HG03457 (cell line): ENCODE measurements around the gene RASA3.
"Not testable (repeated sequence)": the region's sequence is repeated elsewhere in the genome, so short reads cannot be mapped to it uniquely, and the experiment has no call there.

Experiments
- ATAC-seq: cut with Tn5 transposase; IDR thresholded peaks from one replicate; pipeline ENCODE4 v1.9.1; 2021; ENCODE audit warnings: moderate number of reproducible peaks; ENCODE audit not compliant: unreplicated experiment

Gene RASA3

DNA sequence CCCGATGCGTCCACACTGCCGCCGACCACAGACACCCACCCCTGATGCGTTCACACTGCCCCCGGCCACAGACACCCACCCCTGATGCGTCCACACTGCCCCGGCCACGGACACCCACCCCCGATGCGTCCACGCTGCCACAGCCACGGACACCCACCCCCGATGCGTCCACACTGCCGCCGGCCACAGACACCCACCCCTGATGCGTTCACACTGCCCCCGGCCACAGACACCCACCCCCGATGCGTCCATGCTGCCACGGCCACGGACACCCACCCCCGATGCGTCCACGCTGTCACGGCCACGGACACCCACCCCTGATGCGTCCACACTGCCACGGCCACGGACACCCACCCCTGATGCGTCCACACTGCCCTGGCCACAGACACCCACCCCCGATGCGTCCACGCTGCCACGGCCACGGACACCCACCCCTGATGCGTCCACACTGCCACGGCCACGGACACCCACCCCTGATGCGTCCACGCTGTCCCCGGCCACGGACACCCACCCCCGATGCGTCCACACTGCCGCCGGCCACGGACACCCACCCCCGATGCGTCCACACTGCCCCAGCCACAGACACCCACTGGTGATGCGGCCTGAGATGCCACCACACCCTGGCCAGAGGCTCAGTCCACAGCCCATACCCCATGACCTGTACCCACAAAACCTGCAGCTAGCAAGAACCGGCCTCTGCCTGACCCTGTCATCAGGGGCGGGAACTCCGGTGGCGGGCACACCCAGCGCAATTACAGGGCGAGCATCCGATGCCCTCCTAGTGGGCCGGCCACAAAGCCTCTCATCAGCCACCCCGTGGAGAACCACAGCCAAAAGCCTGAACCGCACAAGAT lies 28.4 kb downstream of the RASA3 start:
- no peak for ATAC-seq

DNA sequence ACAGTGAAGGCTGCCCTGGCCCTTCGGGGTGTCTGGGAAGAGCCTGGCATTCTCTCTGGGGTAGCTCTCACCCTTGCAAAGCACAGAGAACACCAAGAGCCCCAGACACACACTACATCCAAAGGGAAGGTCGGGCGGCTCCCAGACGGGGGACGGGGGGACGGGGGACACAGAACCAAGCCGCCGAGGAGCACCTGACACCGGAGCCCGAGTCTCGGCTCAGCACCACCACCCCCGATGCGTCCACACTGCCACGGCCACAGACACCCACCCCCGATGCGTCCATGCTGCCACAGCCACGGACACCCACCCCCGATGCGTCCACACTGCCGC lies 29.2 kb downstream of the RASA3 start:
- not testable (repeated sequence) for ATAC-seq

DNA sequence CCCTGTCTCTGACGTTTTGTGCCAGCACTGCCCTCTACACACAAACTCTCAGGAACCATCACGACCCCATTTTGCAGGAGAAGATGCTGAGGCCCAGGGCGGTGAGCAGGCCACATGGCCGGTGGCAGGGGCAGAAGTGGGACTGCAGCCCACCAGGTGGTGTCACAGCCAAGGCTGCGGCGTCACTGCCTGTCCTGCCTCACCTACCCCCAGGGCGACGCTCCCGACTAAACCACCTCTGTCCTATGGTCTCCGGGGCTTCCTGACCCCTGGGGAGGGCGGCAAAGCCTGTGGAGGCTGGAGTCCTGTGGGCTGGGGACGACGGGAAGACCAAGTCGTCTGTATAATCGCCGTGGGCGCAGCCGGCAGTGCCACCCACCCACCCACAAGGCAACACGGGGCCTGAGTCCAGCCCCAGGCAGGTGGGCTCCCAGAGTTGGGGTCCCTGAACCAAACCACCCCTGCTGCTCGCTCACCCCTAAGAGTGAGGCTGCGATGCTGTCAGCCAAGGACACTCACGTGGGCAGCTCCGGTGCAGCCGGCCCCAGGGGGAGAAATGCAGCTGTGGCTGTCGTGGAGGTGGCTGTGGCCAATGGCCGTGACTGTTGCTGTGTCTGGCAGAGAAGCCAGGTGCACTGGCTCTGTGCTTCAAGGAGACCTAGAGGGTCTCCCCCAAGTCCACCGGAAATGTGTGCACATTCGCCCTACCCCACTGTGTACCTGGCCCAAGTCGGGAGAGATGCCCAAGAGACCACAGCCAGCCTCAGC lies 29.7 kb downstream of the RASA3 start:
- no peak for ATAC-seq

- no peak for ATAC-seq
Measured at GRCh38 chr13:114102131-114102520, 30.3 kb downstream of the RASA3 start.

DNA sequence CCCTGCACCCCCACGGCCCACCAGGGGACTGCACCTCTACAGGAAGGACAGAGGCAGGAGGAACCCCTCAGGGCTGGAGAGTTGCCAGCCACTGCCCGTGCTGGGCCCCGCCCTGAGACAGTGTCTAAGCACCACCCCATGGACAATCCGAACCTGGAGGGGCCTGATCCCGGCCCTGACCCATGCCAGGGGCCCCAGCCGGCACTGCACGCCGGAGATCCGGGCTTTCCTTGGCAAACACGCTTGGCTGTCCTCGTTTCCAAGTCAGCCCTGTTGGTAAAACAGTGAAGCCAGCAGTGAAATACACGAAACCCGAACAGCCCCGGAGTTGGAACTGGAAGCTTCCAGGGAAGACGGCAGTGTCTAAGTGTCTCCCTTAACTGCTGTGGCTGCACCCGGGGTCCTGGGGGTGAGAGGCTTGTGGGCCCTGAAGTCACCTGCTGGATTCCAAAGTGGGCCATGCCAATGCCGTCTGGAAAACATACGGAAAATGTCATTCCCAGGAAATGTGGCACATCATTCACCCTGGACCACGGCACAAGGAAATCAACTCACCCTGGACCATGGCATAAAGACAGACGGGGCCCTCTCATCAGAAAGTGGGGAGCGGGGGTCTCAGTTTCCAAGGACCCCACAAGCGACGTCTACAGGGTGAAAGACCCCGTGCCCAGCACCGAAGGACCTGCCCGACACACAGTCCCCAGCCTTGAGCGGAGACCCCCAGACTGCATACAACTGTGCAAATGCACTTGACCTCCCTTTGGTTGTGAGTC lies 30.9 kb downstream of the RASA3 start:
- ATAC-seq: no peak

DNA sequence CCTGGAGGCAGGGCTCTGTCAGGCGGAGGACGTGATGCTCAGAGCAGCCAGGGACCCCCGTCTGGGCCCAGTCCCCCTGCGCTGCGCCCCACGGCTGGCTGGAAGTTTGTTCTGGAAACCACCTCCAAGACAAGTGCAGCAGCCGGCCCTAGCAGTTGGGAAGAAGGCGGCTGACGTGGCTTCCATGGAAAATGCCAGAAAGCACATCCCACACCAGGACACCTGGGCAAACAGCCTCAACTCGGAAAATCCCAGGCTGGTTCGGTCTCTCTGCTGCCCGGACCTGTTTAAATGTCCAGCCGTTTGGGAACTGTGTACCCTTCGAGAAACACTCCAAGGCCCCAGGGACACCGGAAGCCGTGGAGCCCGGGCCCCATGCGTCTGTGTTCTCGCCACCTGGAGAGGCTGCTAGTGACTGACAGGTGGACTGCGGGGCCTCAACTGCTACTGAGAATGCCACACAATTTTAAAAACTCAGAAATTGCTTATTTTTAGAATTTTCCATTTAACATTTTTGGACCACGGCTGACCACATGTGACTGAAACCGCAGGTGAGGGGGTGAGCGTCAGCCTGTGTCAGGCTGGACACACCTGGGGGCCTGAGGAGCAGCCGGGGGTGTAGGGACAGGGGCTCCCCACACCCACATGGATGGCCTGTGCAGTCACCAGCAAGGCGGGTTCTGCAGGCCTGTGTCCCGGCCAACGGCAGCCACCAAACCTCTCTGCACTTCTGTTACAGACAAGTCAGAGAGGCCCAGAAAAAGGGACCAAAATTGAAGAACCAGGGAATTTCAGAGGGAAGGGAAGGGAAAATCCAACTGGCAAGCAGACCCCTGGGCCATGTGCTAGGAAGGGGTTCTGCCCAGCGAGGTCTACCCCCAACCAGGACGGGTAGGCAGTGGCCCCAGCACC lies 31.7 kb downstream of the RASA3 start:
- no peak for ATAC-seq

- ATAC-seq: no peak
Measured at GRCh38 chr13:114099918-114100445, 32.4 kb downstream of the RASA3 start.

DNA sequence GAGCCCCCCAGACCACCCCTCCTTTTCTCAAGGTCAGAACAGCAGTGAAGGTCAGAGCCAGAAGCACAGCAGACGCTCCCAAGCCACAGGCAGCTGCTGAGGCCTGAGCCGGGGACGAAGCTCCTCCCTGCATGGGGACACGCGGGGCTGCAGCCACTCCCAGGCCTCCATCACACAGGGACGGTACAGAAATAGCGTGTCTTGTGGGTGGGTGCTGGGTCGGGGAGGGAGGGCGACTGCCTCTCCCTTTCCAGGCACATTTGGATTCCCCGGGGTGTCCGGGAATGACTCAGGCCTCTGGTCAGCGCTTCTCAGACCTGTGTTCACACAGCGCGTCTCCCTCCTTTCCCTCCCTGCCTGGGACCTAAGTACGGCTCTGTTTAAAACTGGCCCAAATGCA lies 33.2 kb downstream of the RASA3 start:
- no peak for ATAC-seq

GRCh38 chr13:114098689-114099056 lies 33.8 kb downstream of the RASA3 start:
- ATAC-seq: not testable (repeated sequence)

DNA sequence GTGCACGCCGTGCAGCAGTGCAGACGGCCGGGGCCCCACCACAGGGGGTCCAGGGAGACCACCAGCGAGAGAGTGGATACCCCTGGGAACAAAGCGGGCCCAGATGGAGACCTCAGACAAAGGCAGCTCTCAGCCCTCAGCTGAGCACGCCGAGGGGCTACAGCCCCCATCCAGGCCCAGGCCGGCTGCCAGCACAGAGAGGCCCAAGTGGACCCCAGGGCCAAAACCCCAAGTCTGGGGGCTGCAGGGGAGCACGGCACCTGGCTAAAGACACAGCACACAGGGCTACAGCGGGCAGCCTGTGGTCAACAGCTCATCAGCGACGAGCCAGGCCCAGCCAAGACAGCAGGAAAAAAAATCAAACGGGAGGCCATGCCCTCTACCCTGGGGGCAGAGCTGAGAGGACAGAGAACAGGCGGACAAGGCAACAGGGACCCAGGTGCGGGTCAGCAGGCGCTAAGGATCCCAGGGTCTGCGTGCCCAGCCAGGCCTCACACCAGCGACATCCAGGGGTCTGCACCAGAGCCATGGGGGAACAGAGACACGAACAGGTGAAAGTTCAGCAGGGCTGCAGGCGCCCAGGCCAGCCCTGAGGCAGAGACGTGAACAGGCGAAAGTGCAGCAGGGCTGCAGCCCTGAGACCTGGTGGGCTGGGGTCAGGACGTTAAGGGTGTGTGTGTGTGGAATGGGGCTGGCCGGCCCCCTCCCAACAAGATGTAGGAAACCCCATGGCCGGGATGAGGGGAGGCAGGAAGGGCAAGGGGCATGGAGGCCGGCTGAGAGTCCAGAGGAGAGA lies 34.3 kb downstream of the RASA3 start:
- ATAC-seq: no peak

DNA sequence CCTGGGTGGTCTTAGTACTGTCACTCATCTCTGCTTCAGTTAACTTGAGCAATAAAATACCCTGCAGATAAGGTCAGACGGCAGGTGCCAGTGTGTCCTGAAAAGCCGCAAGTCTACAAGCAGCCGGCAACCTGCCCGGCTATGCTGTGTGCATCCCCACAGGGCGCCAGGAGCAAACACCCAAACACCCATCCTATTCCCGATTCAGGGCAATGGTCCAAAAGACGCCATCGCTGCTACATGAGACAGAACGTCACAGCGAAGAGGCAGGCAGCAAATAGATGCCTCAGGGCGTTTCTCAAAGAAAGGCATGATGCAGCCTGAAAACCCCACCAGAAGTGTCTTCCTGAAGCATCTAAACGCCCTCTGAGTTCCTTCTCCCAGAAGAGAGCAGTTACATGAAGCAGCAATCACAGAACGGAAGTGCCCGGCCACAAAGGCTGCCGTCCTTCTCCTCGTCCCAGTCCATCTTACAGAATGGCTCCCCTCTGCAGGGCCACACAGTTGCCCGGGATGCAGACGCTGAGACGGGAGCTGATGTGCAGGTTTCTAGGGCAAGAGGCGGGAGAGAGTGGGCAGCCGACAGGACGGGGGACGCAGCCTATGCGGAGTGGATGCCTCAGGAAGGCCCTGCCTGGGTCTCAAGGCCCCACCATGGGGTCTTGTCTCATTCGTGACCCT lies 35.1 kb downstream of the RASA3 start:
- ATAC-seq: no peak

DNA sequence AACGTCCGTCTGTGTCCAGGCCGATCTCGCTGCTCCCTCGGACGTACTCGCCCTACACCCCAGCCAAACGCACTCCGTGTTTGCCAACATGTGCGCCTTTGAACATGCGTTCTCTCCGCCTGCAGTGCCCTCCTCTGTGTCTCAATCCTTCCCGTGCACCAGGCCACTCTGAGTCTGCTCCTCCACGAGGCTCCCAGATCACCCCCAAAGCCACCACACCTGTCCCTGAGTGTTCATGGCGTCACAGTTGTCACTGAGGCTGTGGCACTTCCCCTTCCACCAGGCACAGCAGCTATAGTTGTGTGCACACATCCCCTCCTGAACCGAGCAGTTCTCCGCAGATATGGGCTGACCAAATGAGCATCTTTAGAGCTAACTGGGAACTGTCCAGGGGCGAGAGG lies 35.6 kb downstream of the RASA3 start:
- ATAC-seq: no peak

DNA sequence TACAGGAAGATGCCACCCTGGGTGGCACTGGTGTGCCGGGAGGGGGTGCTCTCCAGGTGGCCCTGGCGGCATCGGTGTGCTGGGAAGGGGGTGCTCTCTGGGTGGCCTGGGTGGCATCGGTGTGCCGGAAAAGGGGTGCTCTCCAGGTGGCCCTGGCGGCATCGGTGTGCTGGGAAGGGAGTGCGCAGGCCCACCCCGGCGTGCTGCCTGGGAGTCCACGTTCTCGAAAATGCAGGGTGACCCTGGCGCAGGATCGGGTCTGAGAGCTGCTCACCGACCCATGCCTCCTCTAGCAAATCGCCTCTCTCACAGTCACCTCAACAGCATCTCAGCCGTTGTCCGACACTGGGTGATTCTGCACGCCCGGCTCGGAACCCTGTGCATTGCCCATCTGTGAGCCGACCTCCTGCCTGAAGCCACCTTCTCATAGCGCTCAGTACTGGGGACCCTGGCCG lies 36.4 kb downstream of the RASA3 start:
- no peak for ATAC-seq

DNA sequence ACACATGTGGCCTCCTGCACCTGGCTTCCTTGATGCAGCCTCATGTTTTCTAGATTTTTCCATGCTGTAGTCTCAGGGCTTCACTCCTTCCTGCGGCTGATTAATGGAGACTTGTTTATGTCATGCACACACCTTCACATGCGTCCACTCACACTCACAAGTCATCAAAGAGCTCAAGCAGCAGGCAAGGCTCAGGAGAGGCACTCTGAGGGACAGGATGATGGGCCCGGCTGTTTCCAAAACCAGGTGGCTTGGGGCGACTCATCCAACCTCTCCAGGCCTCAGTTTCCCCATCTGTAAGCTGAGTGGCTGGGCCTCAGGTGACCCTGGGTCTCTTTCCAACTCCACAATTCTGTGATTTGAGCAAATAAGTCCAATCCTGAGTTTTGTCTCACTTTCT lies 36.9 kb downstream of the RASA3 start:
- ATAC-seq: no peak

DNA sequence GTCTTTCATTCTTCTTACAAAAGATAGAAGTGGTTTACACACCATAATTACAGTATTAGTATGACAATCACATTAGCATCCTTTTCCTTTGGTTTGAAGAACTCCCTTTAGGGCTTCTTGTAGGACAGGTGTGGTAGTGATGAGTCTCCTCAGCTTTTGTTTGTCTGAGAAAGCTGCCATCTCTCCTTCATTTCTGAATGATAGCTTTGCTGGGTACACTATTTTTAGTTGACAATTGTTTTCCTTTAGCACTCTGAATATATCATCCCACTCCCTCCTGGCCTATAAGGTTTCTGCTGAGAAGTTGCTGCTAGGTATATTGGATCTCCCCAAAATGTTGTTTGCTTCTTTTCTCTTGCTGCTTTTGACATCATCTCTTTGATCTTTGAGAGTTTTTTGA lies 39.3 kb downstream of the RASA3 start:
- ATAC-seq: no peak

DNA sequence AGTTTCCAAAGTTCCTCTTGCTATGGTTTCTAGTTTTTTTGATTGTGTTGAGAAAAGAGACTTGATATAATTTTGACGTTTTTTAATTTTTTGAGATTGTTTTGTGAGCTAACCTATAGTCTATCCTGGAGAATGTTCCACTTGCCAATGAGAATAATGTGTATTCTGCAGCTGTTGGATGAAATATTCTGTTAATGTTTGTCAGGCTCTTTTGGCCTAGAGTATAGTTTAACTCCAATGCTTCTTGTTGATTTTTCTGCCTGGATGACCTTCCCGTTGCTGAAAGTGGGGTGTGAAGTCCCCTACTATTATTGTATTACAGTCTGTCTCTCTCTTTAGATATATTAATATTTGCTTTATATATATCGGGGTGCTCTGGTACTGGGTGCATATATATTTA lies 40.0 kb downstream of the RASA3 start:
- no peak for ATAC-seq

- ATAC-seq: no peak
Measured at GRCh38 chr13:114090476-114090875, 41.9 kb downstream of the RASA3 start.

- ATAC-seq: no peak
Measured at GRCh38 chr13:114089751-114090400, 42.5 kb downstream of the RASA3 start.
